Measurements from ENCODE around the gene LRCH1. TPM values are rescaled to one million over a fixed set of nuclear protein-coding genes. Genes with fewer than 3 reads are reported as not detected.

The LRCH1 gene
- total RNA-seq, 1 donor from 2014 or later: 11.0 TPM

- DNase-seq (no peak), ATAC-seq (ENCODE audit: poor library complexity) (peak; percentile 53)
- intact Hi-C loops (cut with DNase I): no loop called here
Measured at GRCh38 chr13:46530084-46530935, 22.7 kb upstream of the LRCH1 start.

DNA sequence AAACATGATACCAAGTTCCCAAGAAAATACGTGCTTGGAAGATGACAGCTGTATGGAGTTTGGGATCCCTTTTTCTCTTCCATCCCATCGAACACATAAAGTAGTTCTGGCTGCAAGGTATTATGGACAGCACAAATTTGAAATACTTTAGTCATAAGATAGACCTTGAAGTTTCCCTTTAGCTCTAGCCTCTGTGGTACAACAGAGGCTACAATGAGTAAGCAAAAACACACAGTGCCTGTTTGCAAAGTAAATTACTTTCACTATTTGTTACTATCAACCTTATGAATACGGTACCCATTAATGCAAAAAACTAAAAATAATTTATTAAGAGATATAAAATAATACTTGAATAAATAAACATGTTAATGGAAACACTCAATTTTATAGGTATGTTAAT is 21.0 kb upstream of the LRCH1 start:
- no peak for DNase-seq
- intact Hi-C loops (cut with DNase I): no loop called here

GRCh38 chr13:46535002-46535401 is 18.0 kb upstream of the LRCH1 start:
- no peak for ATAC-seq (ENCODE audit: poor library complexity)
- no peak for DNase-seq
- intact Hi-C loops (cut with DNase I): no loop called here

More for the DNA sequence above, 21.0 kb upstream of the LRCH1 start:
- no peak for ATAC-seq (ENCODE audit: poor library complexity)

DNA sequence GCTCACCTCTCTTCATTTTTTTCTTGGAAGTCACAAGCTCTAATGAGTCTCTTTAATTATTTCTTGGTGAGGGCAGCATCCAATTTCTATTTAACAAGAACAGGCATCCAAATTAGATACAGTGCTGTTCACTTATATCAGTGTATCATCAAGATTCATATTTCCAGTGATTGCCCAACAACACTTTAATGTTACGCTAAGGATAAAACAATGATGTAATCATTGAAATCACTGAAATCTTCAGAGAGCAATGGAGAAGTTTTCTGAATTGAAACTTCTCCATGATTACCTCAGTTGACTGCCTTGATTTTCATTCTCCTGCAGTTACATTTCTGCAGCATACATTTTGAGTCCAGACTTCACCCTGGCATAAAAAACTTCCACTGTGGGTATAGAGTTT is 17.1 kb upstream of the LRCH1 start:
- no peak for ATAC-seq (ENCODE audit: poor library complexity)
- intact Hi-C loops (cut with DNase I): no loop called here
- no peak for DNase-seq

GRCh38 chr13:46536341-46536740 is 16.6 kb upstream of the LRCH1 start:
- intact Hi-C loops (cut with DNase I): no loop called here
- DNase-seq: no peak
- ATAC-seq (ENCODE audit: poor library complexity): no peak

DNA sequence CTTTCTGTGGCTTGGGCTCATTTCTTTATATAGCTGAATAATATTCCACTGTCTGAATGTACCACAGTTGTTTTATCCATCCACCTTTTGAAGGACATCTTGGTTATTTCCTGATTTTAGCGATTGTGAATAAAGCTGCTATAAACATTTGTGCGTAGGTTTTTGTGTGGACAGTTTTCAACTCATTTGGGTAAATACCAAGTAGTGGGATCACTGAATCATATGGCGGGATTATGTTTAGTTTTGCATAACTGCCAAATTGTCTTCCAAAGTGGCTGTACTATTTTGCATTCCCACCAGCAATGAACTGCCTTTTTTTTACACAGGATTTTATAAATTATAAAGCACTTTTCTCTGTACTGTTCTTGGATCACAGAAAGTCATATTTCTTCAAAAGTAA is 13.7 kb upstream of the LRCH1 start:
- no peak for ATAC-seq (ENCODE audit: poor library complexity)
- intact Hi-C loops (cut with DNase I): no loop called here
- DNase-seq: no peak

GRCh38 chr13:46541210-46541609 is 11.8 kb upstream of the LRCH1 start:
- intact Hi-C loops (cut with DNase I): no loop called here
- ATAC-seq (ENCODE audit: poor library complexity) (no peak), DNase-seq (no peak)

DNA sequence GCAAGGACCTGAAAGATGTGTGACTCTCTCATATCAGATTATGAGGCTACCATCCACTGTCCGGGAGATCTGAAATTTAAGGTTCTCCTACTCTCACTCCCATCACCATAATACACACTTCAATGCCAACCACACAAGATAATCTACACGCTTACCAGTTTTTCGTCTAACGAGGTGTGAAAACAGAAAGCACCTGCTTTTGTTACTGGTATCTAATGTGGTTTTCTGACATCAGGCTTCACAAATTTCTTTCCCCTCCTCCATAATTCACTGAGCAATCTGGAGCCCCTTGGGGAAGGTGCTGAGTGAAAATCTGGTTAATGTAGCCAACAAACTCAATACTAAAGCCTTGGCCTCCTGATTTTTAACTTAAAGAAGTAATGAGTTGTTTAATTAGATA is 10.1 kb upstream of the LRCH1 start:
- intact Hi-C loops (cut with DNase I): no loop called here
- ATAC-seq (ENCODE audit: poor library complexity) (no peak), DNase-seq (no peak)

- ATAC-seq (ENCODE audit: poor library complexity): no peak
- DNase-seq: no peak
- intact Hi-C loops (cut with DNase I): no loop called here
Measured at GRCh38 chr13:46543287-46543686, 9.7 kb upstream of the LRCH1 start.

- no peak for DNase-seq
- intact Hi-C loops (cut with DNase I): no loop called here
- no peak for ATAC-seq (ENCODE audit: poor library complexity)
Measured at GRCh38 chr13:46544208-46544607, 8.8 kb upstream of the LRCH1 start.

GRCh38 chr13:46544811-46545210 is 8.2 kb upstream of the LRCH1 start:
- DNase-seq: no peak
- no peak for ATAC-seq (ENCODE audit: poor library complexity)
- intact Hi-C loops (cut with DNase I): no loop called here

GRCh38 chr13:46546084-46546768 is 6.7 kb upstream of the LRCH1 start:
- no peak for DNase-seq
- ATAC-seq (ENCODE audit: poor library complexity): no peak
- intact Hi-C loops (cut with DNase I): no loop called here

GRCh38 chr13:46550822-46551221 is 2.1 kb upstream of the LRCH1 start:
- intact Hi-C loops (cut with DNase I): loop anchor here (5.0 to 10.0 kb wide), 2 partner anchors 134 to 166 kb away; no protein-coding TSS in a partner anchor
- DNase-seq (no peak), ATAC-seq (ENCODE audit: poor library complexity) (no peak)

DNA sequence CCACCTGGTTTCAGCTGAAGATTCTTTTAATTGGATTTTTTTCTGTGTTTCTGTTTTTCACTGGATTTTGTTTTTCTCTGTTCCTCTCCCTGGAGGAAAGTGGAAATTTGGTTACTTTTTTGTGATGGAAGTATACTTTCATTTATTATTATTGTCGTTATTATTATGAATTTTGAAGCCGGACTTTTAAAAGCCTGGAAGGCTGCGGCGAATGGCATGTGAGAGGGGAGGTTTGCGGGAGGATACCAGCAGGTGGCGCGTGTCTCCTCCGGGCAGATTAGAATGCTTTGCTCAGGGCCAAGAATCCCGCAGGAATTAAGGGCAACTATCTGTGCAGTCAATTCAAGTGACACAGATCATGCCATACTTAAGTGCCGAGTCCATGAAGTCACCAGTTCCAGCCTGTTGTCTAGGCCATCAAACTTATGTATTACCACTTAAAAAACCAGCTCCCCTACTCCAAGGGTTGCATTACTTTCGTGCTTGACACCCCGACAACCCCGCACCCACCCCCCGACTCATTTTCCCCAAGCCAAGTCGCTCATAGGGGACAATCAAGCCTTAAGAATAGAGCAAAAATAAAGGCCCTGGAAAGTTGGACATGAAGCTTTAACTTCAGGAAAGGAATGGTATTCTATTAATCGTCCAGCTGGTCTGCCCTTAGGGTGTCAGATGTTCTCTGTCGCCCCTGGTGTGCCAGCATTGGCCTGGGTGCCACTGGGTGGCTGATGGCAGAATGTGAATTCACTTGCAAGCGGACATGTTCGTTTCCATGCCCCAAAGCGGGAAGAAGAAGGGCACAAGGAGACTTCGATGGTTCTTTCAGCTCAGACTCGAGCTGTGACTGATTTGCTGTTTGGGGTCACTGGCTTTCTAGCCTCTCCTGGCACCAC is 1.3 kb upstream of the LRCH1 start:
- DNase-seq (peak; percentile 90), ATAC-seq (ENCODE audit: poor library complexity) (peak; percentile 59)
- intact Hi-C loops (cut with DNase I): loop anchor here (5.0 to 10.0 kb wide), 2 partner anchors 133 to 166 kb away; no protein-coding TSS in a partner anchor

- intact Hi-C loops (cut with DNase I): loop anchor here (5.0 to 10.0 kb wide), 2 partner anchors 133 to 165 kb away; no protein-coding TSS in a partner anchor
- ATAC-seq (ENCODE audit: poor library complexity) (no peak), DNase-seq (peak; percentile 49)
Measured at GRCh38 chr13:46552303-46552682, 677 bp upstream of the LRCH1 start.

GRCh38 chr13:46553521-46553885 is 533 bp downstream of the LRCH1 start:
- DNase-seq: no peak
- ATAC-seq (ENCODE audit: poor library complexity): no peak
- intact Hi-C loops (cut with DNase I): loop anchor here (5.0 to 10.0 kb wide), 2 partner anchors 131 to 164 kb away; no protein-coding TSS in a partner anchor

- DNase-seq (peak; percentile 83), ATAC-seq (ENCODE audit: poor library complexity) (peak; percentile 82)
- intact Hi-C loops (cut with DNase I): loop anchor here (5.0 to 10.0 kb wide), 2 partner anchors 131 to 163 kb away; no protein-coding TSS in a partner anchor
Measured at GRCh38 chr13:46553886-46554858, 1.2 kb downstream of the LRCH1 start.

DNA sequence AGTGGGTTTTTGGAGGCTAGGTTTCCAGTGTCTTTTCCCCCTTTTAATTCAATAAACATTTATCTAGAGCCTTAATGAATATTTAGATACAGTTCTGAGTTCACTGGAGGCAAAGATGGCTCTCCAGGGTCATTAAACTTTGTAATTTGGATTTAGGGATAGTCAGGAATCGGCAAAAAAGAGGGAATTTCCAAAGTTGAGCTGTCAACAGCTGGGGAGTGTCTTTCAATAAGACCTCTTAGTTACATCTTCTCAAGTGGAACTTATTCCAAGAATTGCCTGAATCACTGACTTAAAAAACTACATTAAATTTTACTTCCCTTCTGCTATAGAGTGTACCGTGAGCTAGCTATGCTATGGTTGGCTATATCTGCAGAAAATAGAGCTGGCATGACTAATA is 2.0 kb downstream of the LRCH1 start:
- no peak for DNase-seq
- intact Hi-C loops (cut with DNase I): loop anchor here (5.0 to 10.0 kb wide), 2 partner anchors 130 to 162 kb away; no protein-coding TSS in a partner anchor
- ATAC-seq (ENCODE audit: poor library complexity): no peak
